ENCODE data around the gene DHRS13.
"Not testable (repeated sequence)": the region's sequence is repeated elsewhere in the genome, so short reads cannot be mapped to it uniquely, and the experiment has no call there.

The DHRS13 gene

GRCh38 chr17:28935744-28936460 is 33.0 kb upstream of the DHRS13 start:
- no peak for DNase-seq

- not testable (repeated sequence) for DNase-seq
Measured at GRCh38 chr17:28934508-28934907, 31.6 kb upstream of the DHRS13 start.

GRCh38 chr17:28929787-28930186 is 26.9 kb upstream of the DHRS13 start:
- no peak for DNase-seq

- DNase-seq: peak; percentile 51
Measured at GRCh38 chr17:28928061-28928460, 25.2 kb upstream of the DHRS13 start.

GRCh38 chr17:28926786-28927185 is 23.9 kb upstream of the DHRS13 start:
- DNase-seq: no peak

- DNase-seq: no peak
Measured at GRCh38 chr17:28926366-28926765, 23.5 kb upstream of the DHRS13 start.

GRCh38 chr17:28925912-28926365 is 23.1 kb upstream of the DHRS13 start:
- no peak for DNase-seq

- DNase-seq: no peak
Measured at GRCh38 chr17:28920201-28920600, 17.3 kb upstream of the DHRS13 start.

GRCh38 chr17:28918295-28918694 is 15.4 kb upstream of the DHRS13 start:
- DNase-seq: no peak

GRCh38 chr17:28917465-28917864 is 14.6 kb upstream of the DHRS13 start:
- no peak for DNase-seq

- DNase-seq: no peak
Measured at GRCh38 chr17:28917029-28917428, 14.2 kb upstream of the DHRS13 start.

- DNase-seq: no peak
Measured at GRCh38 chr17:28916302-28916934, 13.5 kb upstream of the DHRS13 start.

- DNase-seq: no peak
Measured at GRCh38 chr17:28912938-28913333, 10.1 kb upstream of the DHRS13 start.

GRCh38 chr17:28912281-28912937 is 9.5 kb upstream of the DHRS13 start:
- peak; percentile 57 for DNase-seq

GRCh38 chr17:28911411-28912045 is 8.6 kb upstream of the DHRS13 start:
- DNase-seq: no peak

GRCh38 chr17:28910534-28910933 is 7.7 kb upstream of the DHRS13 start:
- no peak for DNase-seq

- DNase-seq: no peak
Measured at GRCh38 chr17:28908640-28909167, 5.8 kb upstream of the DHRS13 start.

GRCh38 chr17:28907709-28908475 is 5.0 kb upstream of the DHRS13 start:
- no peak for DNase-seq

GRCh38 chr17:28906706-28907438 is 4.0 kb upstream of the DHRS13 start:
- no peak for DNase-seq

- DNase-seq: no peak
Measured at GRCh38 chr17:28906276-28906675, 3.4 kb upstream of the DHRS13 start.

- no peak for DNase-seq
Measured at GRCh38 chr17:28904800-28905199, 1.9 kb upstream of the DHRS13 start.

GRCh38 chr17:28903546-28903841 is 615 bp upstream of the DHRS13 start:
- DNase-seq: not testable (repeated sequence)
